HG02642 (cell line): ENCODE measurements around the gene CAST.

Source experiments
- ATAC-seq: cut with Tn5 transposase; IDR thresholded peaks from one replicate; pipeline ENCODE4 v1.9.1; 2021; ENCODE audit warnings: mild to moderate bottlenecking; ENCODE audit not compliant: unreplicated experiment, poor library complexity

Gene CAST

DNA sequence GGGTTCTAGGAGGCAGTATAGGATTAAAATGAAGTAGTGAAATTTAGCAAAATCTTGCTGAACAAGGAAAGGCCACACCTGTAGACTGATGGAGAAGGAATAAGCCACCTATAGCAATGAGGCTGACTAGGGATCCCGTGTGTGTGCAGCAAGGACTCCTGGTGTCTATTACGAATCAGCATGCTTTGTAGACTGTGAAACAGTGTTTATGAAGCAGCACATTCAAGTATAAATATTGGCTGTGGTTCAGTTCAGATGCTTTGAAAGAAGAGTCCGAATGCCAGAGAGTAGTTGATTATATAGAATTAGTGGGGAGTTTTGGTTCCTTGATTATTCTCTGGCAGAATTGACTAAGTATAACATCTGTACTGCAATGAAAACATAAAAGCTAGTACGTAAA, 41.8 kb downstream of the CAST start:
- no peak for ATAC-seq

DNA sequence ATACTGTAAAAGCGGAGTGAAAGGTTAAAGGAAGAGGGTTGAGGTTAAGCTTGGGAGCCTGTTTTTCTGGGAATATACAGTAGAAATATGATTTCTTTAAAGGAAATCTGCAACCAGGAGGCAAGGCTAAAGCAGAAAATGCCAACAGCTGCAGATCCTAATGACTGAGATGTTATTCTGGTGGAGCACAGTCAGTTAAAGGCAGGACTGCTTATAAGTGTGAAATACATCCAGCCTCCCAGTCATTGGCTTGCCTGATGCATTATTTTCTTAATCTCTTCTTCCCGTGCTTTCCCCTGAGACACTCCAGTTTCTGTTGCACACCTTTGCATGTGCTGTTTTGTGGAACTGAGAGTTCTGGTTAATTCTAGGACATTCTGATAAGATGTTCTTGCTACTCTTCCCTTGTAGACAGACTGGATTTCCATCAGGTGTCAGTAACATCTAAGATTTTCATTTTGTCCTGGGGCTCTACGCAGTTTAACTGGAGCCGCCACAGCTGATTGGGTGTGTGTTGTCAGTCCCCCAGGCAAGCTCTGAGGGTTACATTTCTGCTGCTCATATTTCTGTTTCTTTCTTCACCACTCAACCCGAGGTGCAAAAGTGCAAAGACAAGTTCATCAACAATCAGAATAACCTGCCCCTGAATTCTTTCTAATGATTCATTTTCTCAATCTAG, 44.4 kb downstream of the CAST start:
- ATAC-seq = no peak

DNA sequence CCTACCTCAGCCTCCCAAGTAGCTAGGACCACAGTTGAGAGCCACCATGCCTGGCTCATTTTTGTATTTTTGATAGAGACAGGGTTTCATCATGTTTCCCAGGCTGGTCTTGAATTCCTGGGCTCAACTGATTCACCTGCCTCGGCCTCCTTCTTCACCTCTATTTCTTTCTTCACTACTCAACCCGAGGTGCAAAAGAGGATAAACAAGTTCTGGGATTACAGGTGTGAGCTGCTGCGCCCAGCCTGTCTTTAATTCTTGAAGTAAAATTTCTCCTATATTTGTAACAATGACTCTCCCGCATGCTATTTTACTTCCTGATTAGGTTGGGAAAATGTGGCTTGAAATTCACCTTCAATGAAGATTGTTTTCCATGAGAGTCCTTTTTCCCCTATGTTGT, 46.4 kb downstream of the CAST start:
- no peak for ATAC-seq

DNA sequence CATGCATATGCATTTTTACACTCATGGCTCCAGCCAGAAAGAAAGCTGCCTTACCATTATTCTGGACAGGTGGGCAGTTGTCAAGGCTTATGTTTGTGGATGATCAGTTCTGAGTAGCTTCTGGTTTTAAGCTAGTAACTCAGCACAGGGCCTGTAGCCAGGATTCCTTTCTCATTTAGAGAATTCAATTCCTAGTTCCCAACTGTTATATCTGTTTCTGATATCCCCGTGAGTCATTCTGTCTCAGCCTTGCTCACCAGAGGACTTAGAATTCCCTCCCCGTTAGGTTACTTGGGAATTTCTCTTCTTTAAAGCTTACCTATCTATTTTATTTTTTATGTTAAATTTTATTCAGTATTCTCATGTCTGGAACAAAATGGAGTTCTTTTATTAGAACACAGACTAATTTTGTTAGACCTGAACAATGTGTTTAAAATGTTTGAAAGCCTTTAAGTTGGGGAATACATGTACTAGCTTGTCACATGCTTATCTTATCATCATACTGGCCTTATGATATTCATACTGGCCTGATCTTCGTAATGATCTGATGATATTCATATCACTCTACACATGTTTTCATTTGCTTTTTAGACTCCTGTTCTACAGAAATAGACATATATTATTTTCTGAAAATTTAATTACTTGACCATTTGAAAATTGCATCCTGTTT, 47.1 kb downstream of the CAST start:
- ATAC-seq = no peak

DNA sequence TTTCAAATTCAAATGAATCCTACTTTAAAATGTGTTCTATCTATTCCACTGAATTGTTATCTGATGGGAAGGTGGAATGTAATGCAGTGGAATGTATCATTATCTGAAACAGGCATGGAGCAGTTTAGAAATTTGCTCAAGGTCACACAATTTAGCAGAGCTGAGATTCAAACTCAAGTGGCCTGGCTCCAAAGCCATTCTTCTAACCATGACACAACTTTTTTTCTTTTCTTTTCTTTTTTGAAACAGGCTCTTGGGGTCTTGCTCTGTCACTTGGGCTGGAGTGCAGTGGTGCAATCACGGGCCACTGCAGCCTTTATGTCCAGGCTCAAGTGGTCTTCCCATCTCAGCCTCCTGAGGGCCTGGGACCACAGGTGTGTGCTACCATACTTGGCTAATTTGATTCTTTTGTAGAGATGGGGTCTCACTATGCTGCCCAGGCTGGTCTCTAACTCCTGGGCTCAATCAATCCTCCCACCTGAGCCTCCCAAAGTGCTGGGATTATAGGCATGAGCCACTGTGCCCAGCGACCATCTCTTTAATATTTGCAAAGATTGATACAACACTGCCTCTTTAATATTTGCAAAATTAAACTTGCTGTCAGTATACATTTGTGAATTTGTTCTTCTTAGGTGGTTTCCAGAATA, 50.0 kb downstream of the CAST start:
- ATAC-seq = no peak

DNA sequence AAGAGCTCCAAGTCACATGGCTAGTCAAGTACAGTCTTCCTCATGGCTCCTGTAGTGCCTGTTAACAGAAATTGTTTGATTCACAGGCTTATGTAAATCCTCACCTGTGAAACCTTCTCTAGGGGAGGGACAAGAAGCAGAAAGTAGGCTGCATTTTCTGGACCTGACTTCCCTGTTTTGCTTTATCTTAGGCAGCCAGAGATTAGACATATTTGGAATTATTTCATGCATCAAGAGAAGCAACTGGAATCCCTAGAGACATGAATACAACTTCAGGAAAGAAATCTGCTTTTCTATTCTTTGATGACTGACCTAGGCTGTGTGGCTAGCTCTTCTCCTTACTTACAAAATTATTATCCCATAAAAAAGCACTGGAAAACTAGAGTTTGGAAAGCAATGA, 52.3 kb downstream of the CAST start:
- no peak for ATAC-seq

DNA sequence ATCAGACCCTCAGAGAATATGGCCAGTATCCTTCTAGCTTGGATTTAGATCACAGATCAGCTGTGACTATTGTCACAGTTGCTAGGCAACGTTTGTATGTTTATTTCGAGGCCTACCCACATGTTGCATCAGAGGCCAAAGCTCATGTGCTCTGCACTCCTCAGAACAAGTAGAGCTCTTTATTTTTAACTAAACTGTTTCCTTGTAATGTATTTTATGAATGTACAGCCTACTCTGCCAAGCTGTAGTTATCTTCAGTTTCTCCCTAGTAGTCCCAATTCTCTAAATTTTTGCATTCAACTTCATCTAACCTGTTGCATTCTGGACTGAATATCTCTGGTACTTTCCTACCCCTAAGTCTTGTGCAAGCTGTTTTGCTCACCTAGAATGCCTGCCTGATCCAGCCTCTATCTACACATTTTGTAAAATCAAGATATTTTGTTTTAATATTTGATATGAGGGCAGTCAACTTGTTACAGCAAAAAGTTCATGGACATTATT, 52.8 kb downstream of the CAST start:
- no peak for ATAC-seq

DNA sequence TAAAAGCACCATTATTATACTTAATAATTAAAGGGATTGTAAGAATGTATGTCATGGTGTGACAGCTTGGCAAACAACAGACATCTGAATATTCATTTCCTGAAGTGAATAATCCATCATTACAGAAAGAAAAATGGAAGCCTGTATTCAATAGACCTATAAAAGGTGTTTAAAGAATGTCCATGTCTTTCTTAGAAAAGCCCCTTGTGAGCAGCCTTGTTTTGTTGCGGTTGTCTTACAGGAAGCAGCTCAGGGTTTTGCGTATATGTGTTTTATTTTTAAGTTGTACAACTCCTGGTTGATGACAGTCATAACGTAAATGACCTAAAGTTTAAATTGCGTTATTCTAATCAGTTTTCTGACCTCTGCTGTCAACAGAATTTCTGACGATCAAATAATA, 53.8 kb downstream of the CAST start:
- no peak for ATAC-seq

DNA sequence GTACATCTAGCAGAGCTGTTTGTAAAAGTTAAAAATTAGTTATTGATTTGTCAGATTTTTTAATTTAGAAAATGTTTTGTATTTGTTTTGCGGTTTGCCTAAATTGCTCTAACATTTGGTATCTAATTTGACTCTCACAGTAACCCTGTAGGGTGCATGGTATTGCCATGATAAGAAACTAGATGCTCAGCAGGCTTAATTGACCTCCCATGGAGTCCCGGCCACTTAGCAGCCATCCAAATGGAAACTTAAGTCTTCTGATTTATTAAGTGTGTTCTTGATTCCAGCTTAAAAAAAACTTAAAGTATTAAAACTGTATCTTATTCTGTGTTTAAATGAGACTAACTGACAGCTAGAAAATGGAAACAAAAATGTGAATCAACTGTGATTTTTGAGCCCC, 54.5 kb downstream of the CAST start:
- no peak for ATAC-seq

DNA sequence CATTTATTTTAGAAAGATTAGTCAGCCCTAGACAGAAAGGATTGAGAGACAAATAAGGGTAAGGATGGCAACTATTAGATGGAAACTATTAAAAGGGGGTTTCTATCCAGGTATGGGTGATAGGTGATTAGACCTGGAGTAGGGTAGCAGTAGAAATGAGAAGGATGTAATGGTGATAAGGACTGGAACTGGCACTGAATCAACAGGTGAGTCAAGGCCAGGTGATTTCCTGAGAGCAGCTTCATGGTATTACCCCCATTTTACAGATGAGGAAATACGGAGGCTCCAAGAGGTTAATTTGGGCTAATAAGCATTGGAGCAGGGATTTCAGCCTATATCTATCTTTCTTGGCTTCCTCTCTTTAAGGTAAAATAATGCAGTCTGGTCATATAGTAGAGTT, 55.7 kb downstream of the CAST start:
- no peak for ATAC-seq

DNA sequence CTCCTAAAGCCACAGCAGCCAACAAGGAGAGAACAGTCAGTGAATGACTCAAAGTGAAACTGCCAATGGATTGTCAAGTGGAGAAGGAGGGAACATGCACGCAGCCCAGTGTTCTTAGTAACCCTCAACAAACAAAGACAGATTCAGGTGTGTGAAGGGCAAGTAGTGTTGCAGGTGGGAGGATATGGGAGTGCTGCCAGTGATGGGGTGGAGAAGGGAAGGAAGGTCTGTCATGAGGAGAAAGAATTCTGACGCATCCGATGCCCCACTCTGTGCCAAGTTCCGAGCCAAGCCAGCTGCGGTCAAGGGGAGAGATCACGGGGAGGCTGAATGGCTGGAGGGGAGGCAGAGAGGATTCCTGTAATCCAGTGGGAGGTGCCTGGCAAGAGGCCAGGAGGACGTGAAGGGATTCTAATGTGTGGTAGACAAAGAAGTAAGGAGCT, 56.5 kb downstream of the CAST start:
- no peak for ATAC-seq

DNA sequence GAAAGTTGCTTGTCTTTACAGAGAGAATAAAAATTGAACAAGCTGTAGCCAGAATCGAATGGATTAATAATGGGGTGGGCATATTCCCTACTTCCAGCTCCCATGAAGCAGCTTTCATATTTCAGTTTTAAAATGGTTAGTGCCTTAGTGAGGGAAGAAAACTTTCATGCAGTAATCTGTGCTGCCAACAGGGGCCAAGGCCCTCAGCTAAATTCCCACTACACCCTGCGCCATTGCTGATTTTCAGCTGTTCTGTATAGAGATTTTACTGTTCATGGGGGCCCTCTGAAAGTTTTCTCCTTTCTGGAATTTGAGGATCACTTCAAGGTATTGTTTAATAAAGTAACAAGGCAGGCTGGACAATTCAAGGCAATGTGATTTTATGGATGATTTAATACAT, 58.2 kb downstream of the CAST start:
- ATAC-seq = no peak

DNA sequence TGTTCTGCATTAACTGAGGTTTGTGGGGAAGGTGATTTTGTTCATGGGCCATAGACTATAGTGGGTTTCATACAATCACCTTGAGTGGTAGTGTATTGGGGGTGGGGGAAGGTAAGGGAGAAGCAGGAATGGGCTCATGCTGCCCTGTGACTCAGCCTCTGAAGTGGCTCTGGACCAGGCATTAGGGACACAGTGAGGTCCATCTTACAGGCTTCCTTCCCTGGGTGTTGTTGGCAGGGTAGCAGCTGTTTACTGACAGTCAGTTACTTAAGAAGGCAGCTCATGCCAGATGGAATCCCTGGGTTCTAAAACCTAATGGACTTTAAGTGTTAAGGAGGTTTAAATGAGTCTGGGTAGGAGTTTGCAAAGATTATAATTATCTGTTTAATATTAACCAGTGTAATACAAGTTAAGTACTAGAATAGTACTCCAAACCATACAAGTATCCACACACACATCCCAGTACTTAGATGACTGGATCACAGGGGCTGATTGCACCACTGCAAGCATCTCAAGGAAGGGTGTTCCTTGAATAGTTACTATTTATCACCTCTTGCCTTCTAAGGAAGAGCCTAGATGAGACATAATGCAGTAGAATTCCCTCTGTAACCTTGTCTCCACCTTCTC, 59.3 kb downstream of the CAST start:
- no peak for ATAC-seq

DNA sequence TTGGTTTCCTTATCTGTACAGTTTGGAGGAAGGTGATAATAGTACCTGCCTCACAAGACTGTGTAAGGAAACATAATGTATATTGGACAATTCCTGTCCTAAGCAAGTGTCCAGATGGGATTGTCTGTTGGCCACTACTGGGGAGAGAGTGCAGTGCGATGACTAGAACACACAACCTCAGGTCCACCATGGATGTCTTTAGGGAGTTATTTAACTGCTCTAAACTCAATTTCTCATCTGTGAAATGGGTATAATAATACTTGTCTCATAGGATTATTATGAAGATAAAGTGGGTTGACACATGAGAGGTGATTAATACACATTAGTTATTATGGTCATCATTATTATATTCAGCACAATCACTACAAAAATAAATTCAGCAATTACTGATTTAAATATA, 63.1 kb downstream of the CAST start:
- no peak for ATAC-seq

DNA sequence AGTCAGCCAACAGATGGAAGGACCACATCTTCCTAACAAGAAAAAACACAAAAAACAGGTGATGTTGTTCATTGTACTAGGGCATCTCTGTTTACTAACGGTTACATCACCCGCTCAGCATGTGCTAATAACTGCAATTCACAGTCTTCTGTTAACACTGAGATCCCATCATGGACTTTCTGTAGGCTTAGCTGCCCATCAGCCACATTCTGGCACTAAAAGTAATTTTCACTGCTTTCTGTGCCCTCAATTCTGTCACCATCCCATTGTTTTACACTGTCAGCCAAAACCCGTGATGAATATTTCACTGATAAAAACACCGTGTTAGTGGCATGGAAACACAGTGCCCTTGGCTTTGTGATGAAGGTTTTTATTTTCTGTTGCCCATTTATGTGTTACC, 64.6 kb downstream of the CAST start:
- no peak for ATAC-seq

DNA sequence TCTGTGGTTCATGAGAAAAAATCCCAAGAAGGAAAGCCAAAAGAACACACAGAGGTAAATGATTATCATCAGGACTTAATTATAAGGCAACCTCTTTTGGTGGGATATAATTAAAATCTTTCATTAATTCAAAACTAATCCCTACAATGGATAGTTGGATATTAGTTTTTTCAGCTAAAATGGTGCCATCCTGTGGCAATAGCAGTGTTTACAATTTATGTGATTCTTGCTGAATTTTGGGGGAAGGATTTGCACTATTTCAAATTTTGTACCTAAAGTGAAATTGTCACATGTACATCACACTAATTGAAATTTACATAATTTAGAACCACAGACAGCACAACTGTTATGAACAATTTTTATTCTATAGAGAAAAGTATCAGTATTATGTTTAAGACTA, 67.0 kb downstream of the CAST start:
- ATAC-seq = no peak

DNA sequence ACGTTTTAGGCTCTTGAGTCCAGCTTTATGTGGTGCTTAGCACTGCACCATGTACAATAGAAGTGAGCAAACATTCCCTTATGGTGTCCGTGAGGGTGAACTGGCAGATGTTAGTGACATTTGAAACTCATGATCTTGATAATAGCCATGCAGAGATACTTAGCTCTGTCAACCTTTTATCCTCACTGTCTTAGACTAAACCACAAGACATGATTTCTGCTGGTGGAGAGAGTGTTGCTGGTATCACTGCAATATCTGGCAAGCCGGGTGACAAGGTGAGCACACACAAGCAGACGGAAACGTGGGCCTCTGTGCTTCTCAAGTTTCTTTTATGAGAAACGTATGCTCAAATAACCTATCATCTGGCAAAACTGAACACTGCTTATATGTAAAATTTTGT, 68.4 kb downstream of the CAST start:
- ATAC-seq = no peak

DNA sequence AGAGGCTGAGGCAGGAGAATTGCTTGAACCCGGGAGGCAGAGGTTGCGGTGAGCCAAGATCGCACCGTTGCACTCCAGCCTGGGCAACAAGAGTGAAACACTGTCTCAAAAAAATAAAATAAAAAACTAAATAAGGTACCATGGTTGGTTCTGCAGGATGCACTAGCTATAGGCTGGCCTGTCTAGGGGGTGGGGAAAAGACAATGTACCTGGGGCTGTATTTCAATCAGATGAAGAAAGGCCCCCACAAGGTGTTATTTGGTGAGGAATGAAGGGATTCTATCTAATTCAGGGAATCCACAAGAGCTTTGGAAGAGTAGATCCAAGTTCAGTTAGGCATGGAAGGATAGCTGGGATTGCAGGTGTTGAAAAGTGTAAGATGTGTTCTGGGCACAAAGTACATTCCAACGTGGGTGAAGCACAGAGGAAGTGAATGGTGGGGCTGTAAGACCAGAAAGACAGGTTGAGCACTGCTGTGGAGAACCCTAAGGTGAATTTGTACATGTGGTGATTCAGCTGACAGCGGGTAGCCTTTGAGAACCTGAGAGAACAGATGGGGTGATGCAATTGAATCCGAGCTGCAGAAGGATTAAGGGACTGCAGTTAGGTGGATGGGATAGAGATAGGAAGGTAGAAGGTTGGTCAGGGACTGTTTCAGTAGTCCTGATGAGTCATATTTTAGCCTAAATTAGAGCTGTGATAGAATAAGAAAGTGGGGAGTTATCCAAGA, 71.8 kb downstream of the CAST start:
- ATAC-seq = no peak

DNA sequence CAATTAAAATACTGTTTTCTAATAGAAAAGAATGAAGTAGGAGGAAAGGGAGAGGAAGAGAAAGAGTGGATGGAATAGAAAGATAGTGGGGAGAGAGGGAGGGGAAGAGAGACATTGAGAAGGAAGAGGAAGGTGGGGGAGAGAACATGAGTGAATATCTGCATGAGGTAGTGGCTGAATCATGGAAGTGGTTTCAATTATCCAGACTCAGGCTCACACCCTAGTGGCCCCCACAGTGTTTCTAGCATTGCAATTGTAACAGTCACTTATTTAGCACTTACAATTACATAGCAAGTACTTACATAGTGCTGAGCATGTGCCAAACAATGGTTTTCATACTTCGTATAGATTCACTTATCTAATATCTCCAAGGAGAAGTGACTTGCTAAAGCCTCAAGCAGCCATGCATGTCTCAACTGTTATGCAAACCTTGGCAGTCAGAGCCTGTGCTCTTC, 72.7 kb downstream of the CAST start:
- ATAC-seq = no peak

DNA sequence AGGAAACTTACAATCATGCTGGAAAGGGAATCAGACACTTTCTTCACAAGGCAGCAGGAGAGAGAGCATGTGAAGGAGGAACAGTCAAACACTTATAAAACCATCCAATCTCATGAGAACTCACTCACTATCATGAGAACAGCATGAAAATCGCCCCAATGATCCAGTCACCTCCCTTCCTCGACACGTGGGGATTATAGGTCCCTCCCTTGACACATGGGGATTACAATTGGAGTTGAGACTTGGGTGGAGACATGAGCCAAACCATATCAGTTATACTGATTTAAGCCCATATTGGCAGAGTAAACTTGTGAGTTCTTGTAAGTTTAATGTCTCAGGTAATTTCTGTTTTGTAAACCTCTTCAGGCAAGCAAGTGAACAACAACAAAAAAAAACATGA, 74.8 kb downstream of the CAST start:
- no peak for ATAC-seq
